ENCODE results near the gene CDX1.

CDX1 gene

DNA sequence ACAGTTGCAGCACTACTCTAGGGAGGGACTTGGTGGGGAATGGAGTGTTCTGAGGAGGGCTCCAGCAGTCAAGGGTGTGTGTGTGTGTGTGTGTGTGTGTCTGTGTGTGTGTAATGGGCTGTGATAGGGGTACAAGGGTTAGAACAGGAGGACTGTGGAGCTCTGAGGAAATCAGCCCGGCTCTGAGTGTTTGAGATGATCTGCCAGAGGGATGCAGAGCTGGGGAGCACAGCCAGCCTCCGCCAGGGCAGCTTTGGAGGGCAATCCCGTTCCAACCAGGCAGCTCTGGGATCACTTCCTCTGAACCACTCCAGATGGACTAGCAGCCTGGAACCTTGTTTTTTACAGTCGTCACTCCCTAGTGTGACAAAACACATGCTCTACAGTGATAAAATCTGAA lies 20.3 kb downstream of the CDX1 start:
- Mint-ChIP-seq H3K27ac (no peak overlapping the region), H3K4me1 (no peaks in the 10 kb centered on the region), H3K4me3 (no peak overlapping the region), H3K27me3 (peaks cover 25% of the 10 kb centered on the region), H3K36me3 (ENCODE audit: low read depth) (no peaks in the 10 kb centered on the region), H3K9me3 (no peaks in the 10 kb centered on the region)
- ATAC-seq, result no peak
- DNase-seq, result no peak

DNA sequence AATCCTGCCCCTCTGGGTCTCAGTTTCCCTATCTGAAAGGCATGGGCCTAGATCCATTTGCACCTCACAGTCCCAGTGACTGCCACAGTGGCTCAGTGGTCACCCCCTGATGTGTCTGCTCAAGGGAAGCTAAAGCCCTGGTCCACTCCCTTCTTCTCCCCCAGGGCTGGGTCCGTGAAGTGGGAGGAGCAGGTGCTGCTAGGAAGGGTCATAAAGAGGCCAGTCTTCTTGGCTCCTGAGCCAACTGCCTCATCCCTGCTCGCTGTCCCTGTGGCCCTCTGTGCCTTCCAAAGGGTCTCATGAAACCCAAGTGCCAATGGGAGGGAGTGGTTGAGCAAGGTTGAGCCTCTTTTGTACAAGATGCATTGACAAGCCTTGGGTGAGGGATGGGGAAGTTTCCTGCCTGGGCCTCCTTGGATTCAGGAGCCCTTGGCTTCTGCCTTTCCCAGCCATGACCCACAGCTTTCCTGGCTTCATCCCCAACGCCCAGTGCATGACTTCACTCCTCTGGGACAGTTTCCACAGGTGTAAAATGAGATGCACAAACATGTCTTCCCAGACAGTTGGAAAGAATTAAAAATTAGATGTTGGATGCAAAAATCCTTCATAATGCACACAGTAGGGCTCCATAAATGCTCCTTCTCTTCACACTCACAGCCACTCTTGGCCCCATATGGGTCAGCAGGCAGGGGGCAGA lies 21.7 kb downstream of the CDX1 start:
- ATAC-seq (no peak), DNase-seq (no peak)
- Mint-ChIP-seq H3K36me3 (ENCODE audit: low read depth) (no peaks in the 10 kb centered on the region), H3K27ac (no peak overlapping the region), H3K27me3 (peaks cover 27% of the 10 kb centered on the region), H3K4me1 (no peaks in the 10 kb centered on the region), H3K9me3 (no peaks in the 10 kb centered on the region), H3K4me3 (no peak overlapping the region)

DNA sequence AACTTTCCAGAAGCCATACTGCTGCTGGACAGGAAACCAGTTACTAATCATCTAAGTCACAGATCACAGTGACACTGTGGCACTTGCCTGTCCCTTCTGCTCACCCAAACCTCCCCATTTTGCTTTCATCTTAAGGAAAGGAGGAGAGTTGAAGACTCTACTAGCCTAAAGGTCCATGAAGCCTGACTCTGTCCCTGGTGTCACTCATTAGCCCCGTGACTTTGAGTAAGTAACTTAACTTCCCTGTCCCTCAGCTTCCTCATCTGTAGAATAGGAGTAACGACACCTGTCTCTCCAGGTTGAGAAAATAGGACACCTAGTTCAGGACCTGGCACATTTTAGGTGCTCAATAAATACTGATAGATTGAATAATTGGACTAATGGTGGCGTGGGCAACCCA lies 22.7 kb downstream of the CDX1 start:
- H3K36me3 Mint-ChIP-seq (ENCODE audit: low read depth), result no peaks in the 10 kb centered on the region
- H3K9me3 Mint-ChIP-seq, result no peaks in the 10 kb centered on the region
- DNase-seq (no peak), ATAC-seq (no peak)
- H3K27me3 Mint-ChIP-seq, result peaks cover 27% of the 10 kb centered on the region
- H3K27ac Mint-ChIP-seq, result no peak overlapping the region
- no peaks in the 10 kb centered on the region for H3K4me1 Mint-ChIP-seq
- no peak overlapping the region for H3K4me3 Mint-ChIP-seq

GRCh38 chr5:150189728-150190502 lies 23.3 kb downstream of the CDX1 start, which contains the start of gene SLC6A7:
TSS of gene SLC6A7 (plus strand) at chr5:150190062. CDS start at chr5:150190328, 266 bp downstream.
- ATAC-seq, result peak; percentile 23
- no peaks in the 10 kb centered on the region for H3K9me3 Mint-ChIP-seq
- no peak within 1 kb of the TSS for H3K27ac Mint-ChIP-seq
- no peaks in the 10 kb centered on the region for H3K36me3 Mint-ChIP-seq (ENCODE audit: low read depth)
- no peaks in the 10 kb centered on the region for H3K4me1 Mint-ChIP-seq
- no peak within 1 kb of the TSS for H3K4me3 Mint-ChIP-seq
- no peak for DNase-seq
- peaks cover 27% of the 10 kb centered on the region for H3K27me3 Mint-ChIP-seq

GRCh38 chr5:150190503-150190979 lies 24.0 kb downstream of the CDX1 start:
- no peak for ATAC-seq
- Mint-ChIP-seq H3K4me1 (no peaks in the 10 kb centered on the region), H3K27ac (no peak overlapping the region), H3K27me3 (peaks cover 28% of the 10 kb centered on the region), H3K9me3 (no peaks in the 10 kb centered on the region), H3K4me3 (no peak overlapping the region), H3K36me3 (ENCODE audit: low read depth) (no peaks in the 10 kb centered on the region)
- no peak for DNase-seq

DNA sequence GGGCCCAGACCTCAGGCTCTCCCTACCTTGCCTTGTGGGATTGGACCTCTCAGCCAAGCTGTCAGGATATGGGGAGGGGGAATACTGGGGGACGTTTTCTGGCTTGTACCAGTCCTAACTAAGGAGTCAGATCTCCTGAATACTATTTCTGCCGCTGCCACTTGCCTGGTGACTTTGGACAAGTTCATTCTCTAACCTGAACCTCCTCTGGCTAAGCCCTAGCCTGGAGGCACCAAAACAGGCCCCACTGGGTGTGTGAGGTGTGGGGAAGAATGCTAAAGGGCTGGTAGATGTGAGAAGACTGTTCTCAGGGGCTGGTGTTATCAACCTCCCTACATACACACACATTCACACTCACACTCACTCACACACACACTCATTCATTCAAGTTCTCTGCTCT lies 24.4 kb downstream of the CDX1 start:
- H3K4me1 Mint-ChIP-seq, result no peaks in the 10 kb centered on the region
- no peaks in the 10 kb centered on the region for H3K9me3 Mint-ChIP-seq
- no peak for DNase-seq
- H3K27me3 Mint-ChIP-seq, result peaks cover 28% of the 10 kb centered on the region
- no peak overlapping the region for H3K27ac Mint-ChIP-seq
- ATAC-seq, result no peak
- no peak overlapping the region for H3K4me3 Mint-ChIP-seq
- H3K36me3 Mint-ChIP-seq (ENCODE audit: low read depth), result no peaks in the 10 kb centered on the region

DNA sequence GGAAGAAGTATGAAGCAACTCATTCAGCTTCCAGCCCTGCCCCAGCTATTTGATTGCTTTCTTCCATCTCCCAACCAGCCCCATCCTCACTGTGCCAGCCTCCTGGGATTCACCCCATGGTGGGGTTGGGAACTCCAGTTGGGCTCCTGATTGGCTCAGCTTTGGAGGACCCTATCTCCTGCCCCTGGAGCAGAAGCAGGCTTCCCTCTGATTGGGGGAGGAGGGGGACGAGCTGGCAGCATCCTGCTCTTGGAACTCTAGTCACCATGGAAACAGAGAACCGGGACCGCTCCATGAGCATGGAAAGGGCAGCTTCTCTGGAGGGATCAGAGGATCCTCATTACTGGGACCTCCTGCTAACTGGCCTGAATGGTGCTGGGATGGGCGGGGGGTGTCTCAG lies 25.9 kb downstream of the CDX1 start:
- Mint-ChIP-seq H3K27me3 (peaks cover 27% of the 10 kb centered on the region), H3K27ac (no peak overlapping the region), H3K4me3 (no peak overlapping the region), H3K9me3 (no peaks in the 10 kb centered on the region), H3K4me1 (no peaks in the 10 kb centered on the region), H3K36me3 (ENCODE audit: low read depth) (no peaks in the 10 kb centered on the region)
- no peak for ATAC-seq
- no peak for DNase-seq

DNA sequence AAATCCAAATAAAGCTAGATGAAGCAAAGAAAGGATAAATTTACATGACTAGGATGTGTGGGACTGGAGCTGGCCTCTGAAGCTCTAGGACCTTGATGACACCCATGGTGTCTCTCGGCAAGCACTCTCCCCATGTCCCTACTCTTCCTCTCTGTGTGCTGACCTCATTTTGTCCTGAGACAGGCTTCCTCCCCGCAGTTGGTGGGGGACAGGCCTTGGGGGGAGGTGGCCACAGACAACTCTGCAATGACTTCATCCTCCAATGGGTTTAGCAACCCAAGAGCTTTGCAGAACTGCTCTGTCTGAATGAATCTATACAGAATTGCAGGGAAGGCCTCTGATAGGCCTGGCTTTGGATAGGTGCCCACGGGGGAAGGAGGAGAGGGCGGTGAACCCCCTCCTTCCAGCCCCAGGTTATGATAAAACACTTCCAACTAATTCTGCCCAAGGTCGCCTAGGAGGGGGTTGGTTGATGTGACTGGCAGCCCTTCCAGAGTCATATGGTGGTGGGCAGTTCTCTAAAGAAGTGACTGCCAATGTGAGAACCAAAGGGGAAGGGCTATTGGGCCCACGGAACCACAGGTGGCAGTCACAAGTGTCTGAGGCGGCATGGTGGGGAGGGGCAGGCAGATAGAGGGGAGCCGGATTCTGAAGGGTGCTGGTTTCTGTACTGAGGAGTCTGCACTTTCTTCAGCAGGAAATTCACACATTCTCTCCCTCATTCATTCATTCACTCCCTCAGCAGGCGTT lies 29.3 kb downstream of the CDX1 start:
- H3K27ac Mint-ChIP-seq, result no peak overlapping the region
- ATAC-seq (no peak), DNase-seq (no peak)
- peaks cover 21% of the 10 kb centered on the region for H3K27me3 Mint-ChIP-seq
- no peak overlapping the region for H3K4me3 Mint-ChIP-seq
- no peaks in the 10 kb centered on the region for H3K9me3 Mint-ChIP-seq
- no peaks in the 10 kb centered on the region for H3K36me3 Mint-ChIP-seq (ENCODE audit: low read depth)
- H3K4me1 Mint-ChIP-seq, result no peaks in the 10 kb centered on the region

GRCh38 chr5:150196514-150196913 lies 29.9 kb downstream of the CDX1 start:
- Mint-ChIP-seq H3K27me3 (peaks cover 17% of the 10 kb centered on the region), H3K9me3 (no peaks in the 10 kb centered on the region), H3K36me3 (ENCODE audit: low read depth) (no peaks in the 10 kb centered on the region), H3K27ac (no peak overlapping the region), H3K4me1 (no peaks in the 10 kb centered on the region), H3K4me3 (no peak overlapping the region)
- no peak for ATAC-seq
- no peak for DNase-seq

DNA sequence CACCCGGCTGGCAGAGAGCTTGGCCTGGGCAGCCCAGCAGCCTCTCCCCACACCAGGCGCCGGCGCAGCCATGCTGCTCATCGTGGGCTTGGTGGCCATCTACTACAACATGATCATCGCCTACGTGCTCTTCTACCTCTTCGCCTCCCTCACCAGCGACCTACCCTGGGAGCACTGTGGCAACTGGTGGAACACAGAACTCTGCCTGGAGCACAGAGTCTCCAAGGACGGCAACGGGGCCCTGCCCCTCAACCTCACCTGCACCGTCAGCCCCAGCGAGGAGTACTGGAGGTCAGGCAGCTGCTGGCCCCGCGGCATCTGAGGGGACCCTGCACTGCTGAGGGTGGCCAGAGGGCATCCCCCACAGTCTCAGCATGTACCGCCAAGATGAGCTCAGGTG lies 30.4 kb downstream of the CDX1 start:
- no peak overlapping the region for H3K4me3 Mint-ChIP-seq
- H3K27ac Mint-ChIP-seq, result no peak overlapping the region
- DNase-seq, result no peak
- H3K36me3 Mint-ChIP-seq (ENCODE audit: low read depth), result no peaks in the 10 kb centered on the region
- no peaks in the 10 kb centered on the region for H3K9me3 Mint-ChIP-seq
- ATAC-seq, result no peak
- H3K4me1 Mint-ChIP-seq, result no peaks in the 10 kb centered on the region
- peaks cover 14% of the 10 kb centered on the region for H3K27me3 Mint-ChIP-seq

GRCh38 chr5:150197476-150197875 lies 30.9 kb downstream of the CDX1 start:
- no peak overlapping the region for H3K27ac Mint-ChIP-seq
- no peaks in the 10 kb centered on the region for H3K36me3 Mint-ChIP-seq (ENCODE audit: low read depth)
- H3K9me3 Mint-ChIP-seq, result no peaks in the 10 kb centered on the region
- H3K4me1 Mint-ChIP-seq, result no peaks in the 10 kb centered on the region
- ATAC-seq (no peak), DNase-seq (no peak)
- H3K27me3 Mint-ChIP-seq, result peaks cover 12% of the 10 kb centered on the region
- H3K4me3 Mint-ChIP-seq, result no peak overlapping the region

- no peak overlapping the region for H3K4me3 Mint-ChIP-seq
- H3K36me3 Mint-ChIP-seq (ENCODE audit: low read depth), result no peaks in the 10 kb centered on the region
- peaks cover 12% of the 10 kb centered on the region for H3K27me3 Mint-ChIP-seq
- H3K27ac Mint-ChIP-seq, result no peak overlapping the region
- ATAC-seq (no peak), DNase-seq (no peak)
- H3K9me3 Mint-ChIP-seq, result no peaks in the 10 kb centered on the region
- H3K4me1 Mint-ChIP-seq, result no peaks in the 10 kb centered on the region
Measured at GRCh38 chr5:150202501-150202900, 35.9 kb downstream of the CDX1 start.

DNA sequence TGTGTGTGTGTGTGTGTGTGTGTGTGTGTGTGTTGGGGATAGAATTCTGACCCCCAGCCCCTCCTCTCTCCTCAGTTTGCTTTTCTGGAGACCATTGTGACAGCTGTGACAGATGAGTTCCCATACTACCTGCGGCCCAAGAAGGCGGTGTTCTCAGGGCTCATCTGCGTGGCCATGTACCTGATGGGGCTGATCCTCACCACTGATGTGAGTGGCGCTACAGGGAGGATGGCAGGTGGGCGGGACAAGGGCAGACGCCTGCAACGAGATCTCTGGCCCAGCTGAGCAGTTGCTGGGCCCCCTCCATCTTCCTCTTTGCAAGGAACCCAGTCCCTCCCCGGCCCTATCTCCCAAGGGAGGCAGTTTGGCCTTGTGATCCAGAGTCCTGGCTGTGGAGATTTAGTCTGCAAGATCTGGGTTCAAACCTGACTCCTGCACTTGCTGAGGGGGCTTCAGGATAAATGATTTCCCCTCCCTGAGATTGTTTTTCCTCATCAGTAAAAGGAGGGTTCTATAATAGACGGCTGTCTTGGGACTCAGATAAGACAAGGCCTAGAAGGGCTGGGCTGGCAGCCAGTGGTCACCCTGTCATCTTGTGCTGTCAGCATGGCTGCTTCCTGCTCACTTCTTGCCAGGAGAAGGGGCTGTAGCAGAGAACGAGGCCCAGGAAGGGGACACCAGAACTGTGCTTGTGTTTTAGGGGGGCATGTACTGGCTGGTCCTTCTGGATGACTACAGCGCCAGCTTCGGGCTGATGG lies 37.4 kb downstream of the CDX1 start:
- peaks cover 10% of the 10 kb centered on the region for H3K4me1 Mint-ChIP-seq
- DNase-seq (no peak), ATAC-seq (no peak)
- H3K36me3 Mint-ChIP-seq (ENCODE audit: low read depth), result no peaks in the 10 kb centered on the region
- no peak overlapping the region for H3K4me3 Mint-ChIP-seq
- no peak overlapping the region for H3K27ac Mint-ChIP-seq
- H3K27me3 Mint-ChIP-seq, result peaks cover 17% of the 10 kb centered on the region
- H3K9me3 Mint-ChIP-seq, result no peaks in the 10 kb centered on the region

DNA sequence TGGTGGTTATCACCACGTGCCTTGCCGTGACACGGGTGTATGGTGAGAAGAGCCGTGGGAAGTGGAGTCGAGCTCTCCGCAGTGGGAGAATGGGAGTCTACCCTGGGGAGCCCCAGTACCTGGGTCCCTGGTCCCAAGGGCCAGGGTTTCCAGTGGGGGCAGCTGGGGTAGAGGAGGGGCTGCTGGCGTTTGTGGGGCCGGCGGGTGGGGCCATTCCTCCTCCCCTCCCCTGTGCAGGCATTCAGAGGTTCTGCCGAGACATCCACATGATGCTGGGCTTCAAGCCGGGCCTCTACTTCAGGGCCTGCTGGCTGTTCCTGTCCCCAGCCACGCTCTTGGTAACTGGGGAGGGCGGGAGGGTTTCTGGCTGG lies 38.0 kb downstream of the CDX1 start:
- ATAC-seq (no peak), DNase-seq (no peak)
- Mint-ChIP-seq H3K36me3 (ENCODE audit: low read depth) (no peaks in the 10 kb centered on the region), H3K4me1 (peaks cover 15% of the 10 kb centered on the region), H3K27ac (no peak overlapping the region), H3K27me3 (peaks cover 16% of the 10 kb centered on the region), H3K9me3 (no peaks in the 10 kb centered on the region), H3K4me3 (no peak overlapping the region)
